Erythroblast (primary cell): Measurements from ENCODE around the gene IL3.

Experiments used
- GATA1 ChIP-seq: IDR thresholded peaks from 2 replicates; pipeline ENCODE4 v1.6.1; 2011; ENCODE audit warnings: low read depth, mild to moderate bottlenecking, control low read depth, low read length, moderate library complexity
- POLR2A ChIP-seq: IDR thresholded peaks from 2 replicates; pipeline ENCODE4 v1.6.1; 2011; ENCODE audit warnings: mild to moderate bottlenecking, low read length

DNA sequence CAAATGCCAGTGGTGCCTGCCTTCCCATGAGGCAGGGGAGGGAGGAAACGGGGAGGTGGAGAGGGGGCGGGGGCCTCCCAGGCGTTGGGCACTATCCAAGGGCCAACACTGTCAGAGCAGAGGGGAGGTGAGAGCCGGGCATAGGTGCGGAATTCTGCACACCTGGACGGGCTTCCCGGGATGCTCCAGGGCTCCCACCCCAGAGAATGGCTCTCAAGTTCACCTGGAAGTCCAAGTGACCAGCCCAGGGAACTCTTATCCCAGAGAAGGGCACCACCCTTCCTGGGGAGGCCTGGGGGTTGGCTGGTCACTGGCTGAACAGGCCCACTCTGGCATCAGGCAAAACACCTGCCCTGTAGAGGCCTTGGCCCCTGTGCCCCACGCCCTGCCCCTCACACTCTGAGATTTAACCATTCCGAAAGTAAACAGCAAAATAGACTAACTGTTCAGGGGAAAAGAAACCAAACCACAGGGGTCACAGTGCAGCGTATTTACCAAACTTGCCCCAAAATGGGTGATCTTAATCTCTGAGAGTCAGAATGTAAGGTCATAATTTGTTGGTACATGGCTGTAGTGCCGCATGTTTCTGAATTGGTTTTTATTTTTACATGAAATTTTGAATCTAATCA lies 15.9 kb downstream of the IL3 start:
- TF ChIP-seq POLR2A (no peak), GATA1 (no peak)
